PC-3 (cell line): ENCODE results near the gene C9orf43.

Source experiments
- EZH2 ChIP-seq: fragments of 300-600 bp; sonication (generic); IDR thresholded peaks from one replicate; pipeline ENCODE4 v1.6.1; 2017; ENCODE audit warnings: antibody characterized with exemption, mild to moderate bottlenecking, low read length; ENCODE audit not compliant: unreplicated experiment
- EZH2phosphoT487 ChIP-seq: fragments of 300-600 bp; sonication (generic); IDR thresholded peaks from 2 replicates; pipeline ENCODE4 v1.6.1; 2018; ENCODE audit warnings: mild to moderate bottlenecking, antibody characterized with exemption, low read length, borderline replicate concordance
- TF ChIP-seq, protein P1 (sequence below): fragments of 300-600 bp; sonication (generic); conservative IDR thresholded peaks from 2 replicates; pipeline ENCODE4 v1.5.1; 2017; ENCODE audit warnings: antibody characterized with exemption, low read depth, mild to moderate bottlenecking, low read length

GRCh38 chr9:113444736-113445135, 34.2 kb downstream of the C9orf43 start:
- TF ChIP-seq, protein P1, sequence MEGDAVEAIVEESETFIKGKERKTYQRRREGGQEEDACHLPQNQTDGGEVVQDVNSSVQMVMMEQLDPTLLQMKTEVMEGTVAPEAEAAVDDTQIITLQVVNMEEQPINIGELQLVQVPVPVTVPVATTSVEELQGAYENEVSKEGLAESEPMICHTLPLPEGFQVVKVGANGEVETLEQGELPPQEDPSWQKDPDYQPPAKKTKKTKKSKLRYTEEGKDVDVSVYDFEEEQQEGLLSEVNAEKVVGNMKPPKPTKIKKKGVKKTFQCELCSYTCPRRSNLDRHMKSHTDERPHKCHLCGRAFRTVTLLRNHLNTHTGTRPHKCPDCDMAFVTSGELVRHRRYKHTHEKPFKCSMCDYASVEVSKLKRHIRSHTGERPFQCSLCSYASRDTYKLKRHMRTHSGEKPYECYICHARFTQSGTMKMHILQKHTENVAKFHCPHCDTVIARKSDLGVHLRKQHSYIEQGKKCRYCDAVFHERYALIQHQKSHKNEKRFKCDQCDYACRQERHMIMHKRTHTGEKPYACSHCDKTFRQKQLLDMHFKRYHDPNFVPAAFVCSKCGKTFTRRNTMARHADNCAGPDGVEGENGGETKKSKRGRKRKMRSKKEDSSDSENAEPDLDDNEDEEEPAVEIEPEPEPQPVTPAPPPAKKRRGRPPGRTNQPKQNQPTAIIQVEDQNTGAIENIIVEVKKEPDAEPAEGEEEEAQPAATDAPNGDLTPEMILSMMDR, result no peak
- TF ChIP-seq EZH2, result no peak
- no peak for TF ChIP-seq EZH2phosphoT487
